ENCODE data around the gene ASPSCR1. TPM values are rescaled to one million over a fixed set of nuclear protein-coding genes. Genes with fewer than 3 reads are reported as not detected.

Gene ASPSCR1
- total RNA-seq, 3 donors from 2014 or later, result 15.4 to 31.8 (median 17.9) TPM

DNA sequence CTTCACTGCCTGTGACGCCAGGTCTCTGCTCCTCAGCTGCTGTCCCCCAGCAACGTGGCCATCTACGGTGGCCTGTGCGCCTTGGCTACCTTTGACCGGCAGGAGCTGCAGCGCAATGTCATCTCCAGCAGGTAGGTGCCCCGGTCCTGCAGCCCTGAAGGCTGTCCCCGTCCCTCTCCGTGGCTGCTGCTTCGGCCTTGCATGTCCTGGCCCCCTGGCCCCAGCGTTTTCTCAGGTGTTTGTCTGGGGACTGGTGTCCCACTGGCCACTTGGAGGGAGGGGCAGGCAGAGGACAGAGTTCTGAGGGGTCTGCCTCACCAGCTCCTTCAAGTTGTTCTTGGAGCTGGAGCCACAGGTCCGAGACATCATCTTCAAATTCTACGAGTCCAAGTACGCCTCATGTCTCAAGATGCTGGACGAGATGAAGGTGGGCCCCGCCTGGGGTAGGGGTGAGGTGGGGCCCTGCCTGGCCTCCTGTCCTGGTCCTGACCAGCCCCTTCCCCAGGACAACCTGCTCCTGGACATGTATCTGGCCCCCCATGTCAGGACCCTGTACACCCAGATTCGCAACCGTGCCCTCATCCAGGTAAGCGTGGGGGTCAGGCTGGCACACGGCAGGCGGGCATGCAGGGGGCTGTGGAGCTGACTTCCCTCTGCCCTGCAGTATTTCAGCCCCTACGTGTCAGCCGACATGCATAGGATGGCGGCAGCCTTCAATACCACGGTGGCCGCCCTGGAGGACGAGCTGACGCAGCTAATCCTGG, 78.7 kb downstream of the ASPSCR1 start:
- no peaks in the 10 kb centered on the region for H3K27me3 ChIP-seq
- no peaks in the 10 kb centered on the region for H3K9me3 ChIP-seq
- intact Hi-C loops (cut with DNase I; ENCODE audit: low total_unique reads), result no loop called here
- no peak for TF ChIP-seq POLR2A (IDR thresholded peaks at IDR 0.05)
- TF ChIP-seq POLR2AphosphoS5 (IDR thresholded peaks at IDR 0.05), result no peak
- no peak for TF ChIP-seq CTCF (IDR thresholded peaks at IDR 0.05)
- DNase-seq (ENCODE audit: low spot score in 2 of 2), result no peak
- peaks cover 6 to 15% of the 10 kb centered on the region in 2 donors for H3K4me1 ChIP-seq
- peaks cover 5% of the 10 kb centered on the region for H3K36me3 ChIP-seq
- no peak overlapping the region for H3K27ac ChIP-seq
- no peak overlapping the region for H3K4me3 ChIP-seq

DNA sequence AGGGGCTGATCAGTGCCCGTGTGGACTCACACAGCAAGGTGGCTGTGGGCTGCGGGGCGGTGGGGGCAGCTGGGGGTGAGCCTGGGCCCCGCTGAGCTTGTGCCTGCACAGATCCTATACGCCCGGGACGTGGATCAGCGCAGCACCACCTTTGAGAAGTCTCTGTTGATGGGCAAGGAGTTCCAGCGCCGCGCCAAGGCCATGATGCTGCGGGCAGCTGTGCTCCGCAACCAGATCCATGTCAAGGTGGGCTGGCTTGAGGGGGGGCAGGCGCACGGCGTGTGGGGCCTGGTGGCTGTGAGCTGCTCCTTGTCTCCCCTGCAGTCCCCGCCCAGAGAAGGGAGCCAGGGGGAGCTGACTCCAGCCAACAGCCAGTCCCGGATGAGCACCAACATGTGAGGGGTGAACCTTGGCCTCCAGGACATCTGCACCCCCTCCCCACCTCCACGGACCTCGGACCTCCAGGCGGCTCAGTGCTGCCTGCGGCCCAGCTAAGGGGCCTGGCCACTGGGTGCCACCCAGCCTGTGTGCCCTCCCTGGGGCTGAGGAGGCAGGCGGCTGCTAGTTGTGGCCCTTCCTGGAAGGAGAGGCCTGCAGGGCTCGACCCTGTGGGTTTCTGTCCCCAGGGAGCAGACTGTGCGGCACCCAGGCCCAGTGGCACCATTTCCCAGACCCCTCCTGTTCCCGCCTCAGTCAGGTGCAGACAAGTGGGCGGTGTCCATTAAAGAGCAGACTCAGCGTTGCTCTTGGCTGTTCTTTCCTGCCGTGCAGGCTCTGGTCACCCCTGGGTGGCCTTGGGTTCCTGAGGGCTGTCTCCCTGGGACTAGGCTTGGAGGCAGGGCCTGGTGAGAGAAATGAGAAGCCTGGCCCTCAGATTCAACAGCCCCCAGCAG, 79.5 kb downstream of the ASPSCR1 start:
- Histone ChIP-seq H3K4me1 (peaks cover 6 to 15% of the 10 kb centered on the region in 2 donors), H3K27ac (no peak overlapping the region), H3K9me3 (no peaks in the 10 kb centered on the region), H3K27me3 (no peaks in the 10 kb centered on the region), H3K4me3 (no peak overlapping the region), H3K36me3 (peaks cover 5% of the 10 kb centered on the region)
- intact Hi-C loops (cut with DNase I; ENCODE audit: low total_unique reads), result no loop called here
- TF ChIP-seq POLR2A (IDR thresholded peaks at IDR 0.05) (no peak), CTCF (IDR thresholded peaks at IDR 0.05) (no peak), POLR2AphosphoS5 (IDR thresholded peaks at IDR 0.05) (no peak)
- no peak for DNase-seq (ENCODE audit: low spot score in 2 of 2)

- H3K27me3 ChIP-seq, result no peaks in the 10 kb centered on the region
- no peak for TF ChIP-seq POLR2A (IDR thresholded peaks at IDR 0.05)
- no peak for TF ChIP-seq CTCF (IDR thresholded peaks at IDR 0.05)
- no peak for TF ChIP-seq POLR2AphosphoS5 (IDR thresholded peaks at IDR 0.05)
- no peak for DNase-seq (ENCODE audit: low spot score in 2 of 2)
- intact Hi-C loops (cut with DNase I; ENCODE audit: low total_unique reads), result no loop called here
- no peak overlapping the region for H3K27ac ChIP-seq
- peaks cover 0 to 4% of the 10 kb centered on the region in 2 donors for H3K4me1 ChIP-seq
- H3K36me3 ChIP-seq, result peaks cover 5% of the 10 kb centered on the region
- no peak overlapping the region for H3K4me3 ChIP-seq
- H3K9me3 ChIP-seq, result no peaks in the 10 kb centered on the region
Observed at GRCh38 chr17:82058230-82058854, 80.9 kb downstream of the ASPSCR1 start.

GRCh38 chr17:82058855-82059249, 81.4 kb downstream of the ASPSCR1 start:
- TF ChIP-seq POLR2A (IDR thresholded peaks at IDR 0.05) (no peak), POLR2AphosphoS5 (IDR thresholded peaks at IDR 0.05) (no peak), CTCF (IDR thresholded peaks at IDR 0.05) (no peak)
- intact Hi-C loops (cut with DNase I; ENCODE audit: low total_unique reads), result no loop called here
- Histone ChIP-seq H3K9me3 (no peaks in the 10 kb centered on the region), H3K27ac (no peak overlapping the region), H3K4me3 (no peak overlapping the region), H3K4me1 (peaks cover 0 to under 1% of the 10 kb centered on the region in 2 donors), H3K27me3 (no peaks in the 10 kb centered on the region), H3K36me3 (peaks cover 5% of the 10 kb centered on the region)
- no peak for DNase-seq (ENCODE audit: low spot score in 2 of 2)
